ENCODE measurements around the gene C11orf52. TPM values are rescaled to one million over a fixed set of nuclear protein-coding genes. Genes with fewer than 3 reads are reported as not detected.

C11orf52 gene
- total and polyA plus RNA-seq, 2 donors (not counting 1 experiment from before 2014, with no cell fraction given) = not detected

GRCh38 chr11:111921541-111922230 is 3.0 kb downstream of the C11orf52 start:
- no peak overlapping the region for H2AFZ ChIP-seq (ENCODE audit: insufficient read depth, low read depth, low read length, poor library complexity, severe bottlenecking)
- Mint-ChIP-seq H3K9me3 (ENCODE audit: insufficient read depth) (no peaks in the 10 kb centered on the region), H3K27me3 (peaks cover 34% of the 10 kb centered on the region), H3K4me3 (no peak overlapping the region), H3K4me1 (peaks cover 7% of the 10 kb centered on the region), H3K27ac (no peak overlapping the region)
- no peak overlapping the region for H3K4me3 ChIP-seq (ENCODE audit: control extremely low read depth in 1 of 5, extremely low read depth in 1 of 5, insufficient read depth in 1 of 5, low read depth in 2 of 5, low read length in 4 of 5)
- H3K27ac ChIP-seq (ENCODE audit: low read length in 2 of 2) = no peak overlapping the region
- H3K79me2 ChIP-seq (ENCODE audit: control insufficient read depth, insufficient read depth, low read length) = no peaks in the 10 kb centered on the region
- H3K36me3 ChIP-seq (replicated peaks in 1 of 2; ENCODE audit: control extremely low read depth in 1 of 2, control insufficient read depth in 1 of 2, extremely low read depth in 1 of 2, insufficient read depth in 2 of 2, low read length in 1 of 2) = no peaks in the 10 kb centered on the region
- DNase-seq (no peak), ATAC-seq (ENCODE audit: low read depth) (no peak)
- H3K4me2 ChIP-seq (replicated peaks; ENCODE audit: low read depth, low read length, poor library complexity, severe bottlenecking) = no peak overlapping the region
- H3K4me1 ChIP-seq (ENCODE audit: control insufficient read depth in 2 of 2, insufficient read depth in 2 of 2, low read length in 2 of 2) = peaks cover 5 to 8% of the 10 kb centered on the region in 2 donors
- intact Hi-C loops (cut with micrococcal nuclease) = no loop called here
- H3K27me3 ChIP-seq (replicated peaks in 1 of 4; ENCODE audit: control extremely low read depth in 1 of 4, control insufficient read depth in 3 of 4, insufficient read depth in 4 of 4, low read length in 3 of 4) = peaks cover 0 to 15% (median 2%) of the 10 kb centered on the region in 4 experiments
- H3K9ac ChIP-seq (ENCODE audit: low read length) = no peak overlapping the region
- H4K20me1 ChIP-seq (ENCODE audit: control insufficient read depth, insufficient read depth, low read length, poor library complexity, severe bottlenecking) = no peaks in the 10 kb centered on the region
- no peaks in the 10 kb centered on the region for H3K9me3 ChIP-seq (ENCODE audit: control extremely low read depth in 1 of 3, control insufficient read depth in 2 of 3, insufficient read depth in 1 of 3, low read length in 2 of 3)
- 97% methylated on average over 7 of the region's 7 CpGs for WGBS (ENCODE audit: insufficient coverage)
- ChIA-PET POLR2A (no interaction called here), CTCF (no interaction called here)
- TF ChIP-seq EZH2 (IDR thresholded peaks at IDR 0.05; ENCODE audit: borderline replicate concordance, insufficient read depth, low read depth, low read length, poor library complexity, severe bottlenecking) = no peak
- TF ChIP-seq CTCF (IDR thresholded peaks at IDR 0.05) = no peak

DNA sequence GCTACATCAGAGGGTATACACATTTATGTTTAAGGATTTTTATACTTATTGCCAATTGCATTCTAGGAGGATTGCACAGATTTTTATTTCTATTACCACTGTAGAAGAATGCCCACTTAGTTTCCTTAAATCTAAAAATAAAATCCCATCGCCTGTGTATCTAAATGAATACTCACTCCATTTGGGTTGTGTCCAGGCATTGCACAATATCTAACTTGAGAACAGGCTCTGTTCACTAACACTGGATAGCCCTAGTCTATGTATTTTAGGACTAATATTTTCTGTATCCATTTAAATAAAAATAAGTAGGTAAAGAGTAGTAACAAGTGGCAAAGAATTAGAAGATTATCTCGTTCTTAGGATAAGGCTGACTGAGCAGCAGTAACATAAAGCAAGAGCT is 4.1 kb downstream of the C11orf52 start:
- H2AFZ ChIP-seq (ENCODE audit: insufficient read depth, low read depth, low read length, poor library complexity, severe bottlenecking) = no peak overlapping the region
- H3K9me3 ChIP-seq (ENCODE audit: control extremely low read depth in 1 of 3, control insufficient read depth in 2 of 3, insufficient read depth in 1 of 3, low read length in 2 of 3) = no peaks in the 10 kb centered on the region
- CTCF ChIA-PET = interaction anchor here (0.6 kb wide), 1 partner anchor 356 kb away, joined by 3 read pairs; no protein-coding TSS in a partner anchor
- Mint-ChIP-seq H3K27me3 (peaks cover 27% of the 10 kb centered on the region), H3K4me1 (peaks cover 12% of the 10 kb centered on the region), H3K27ac (no peak overlapping the region), H3K9me3 (ENCODE audit: insufficient read depth) (no peaks in the 10 kb centered on the region), H3K4me3 (no peak overlapping the region)
- POLR2A ChIA-PET = no interaction called here
- 60% methylated on average over 1 of the region's 2 CpGs for WGBS (ENCODE audit: insufficient coverage)
- no peaks in the 10 kb centered on the region for H4K20me1 ChIP-seq (ENCODE audit: control insufficient read depth, insufficient read depth, low read length, poor library complexity, severe bottlenecking)
- H3K27ac ChIP-seq (ENCODE audit: low read length in 2 of 2) = no peak overlapping the region
- no peak for ATAC-seq (ENCODE audit: low read depth)
- intact Hi-C loops (cut with micrococcal nuclease) = no loop called here
- H3K9ac ChIP-seq (ENCODE audit: low read length) = no peak overlapping the region
- no peak for DNase-seq
- H3K4me1 ChIP-seq (ENCODE audit: control insufficient read depth in 2 of 2, insufficient read depth in 2 of 2, low read length in 2 of 2) = peaks cover 9 to 14% of the 10 kb centered on the region in 2 donors
- TF ChIP-seq EZH2 (IDR thresholded peaks at IDR 0.05; ENCODE audit: borderline replicate concordance, insufficient read depth, low read depth, low read length, poor library complexity, severe bottlenecking) = no peak
- TF ChIP-seq CTCF (IDR thresholded peaks at IDR 0.05) = no peak
- H3K79me2 ChIP-seq (ENCODE audit: control insufficient read depth, insufficient read depth, low read length) = no peaks in the 10 kb centered on the region
- H3K4me2 ChIP-seq (replicated peaks; ENCODE audit: low read depth, low read length, poor library complexity, severe bottlenecking) = no peak overlapping the region
- H3K4me3 ChIP-seq (ENCODE audit: control extremely low read depth in 1 of 5, extremely low read depth in 1 of 5, insufficient read depth in 1 of 5, low read depth in 2 of 5, low read length in 4 of 5) = no peak overlapping the region
- H3K36me3 ChIP-seq (replicated peaks in 1 of 2; ENCODE audit: control extremely low read depth in 1 of 2, control insufficient read depth in 1 of 2, extremely low read depth in 1 of 2, insufficient read depth in 2 of 2, low read length in 1 of 2) = no peaks in the 10 kb centered on the region
- H3K27me3 ChIP-seq (replicated peaks in 1 of 4; ENCODE audit: control extremely low read depth in 1 of 4, control insufficient read depth in 3 of 4, insufficient read depth in 4 of 4, low read length in 3 of 4) = peaks cover 0 to 15% (median 0%) of the 10 kb centered on the region in 4 experiments

Data from B cell (primary cell).